HG02870 (cell line): ENCODE measurements around the gene NOL6.
A peak's percentile ranks its signal among the peaks of the same experiment; 100 is the strongest.
"Not testable (repeated sequence)": the region's sequence is repeated elsewhere in the genome, so short reads cannot be mapped to it uniquely, and the experiment has no call there.

Experiments used
- ATAC-seq: cut with Tn5 transposase; IDR thresholded peaks from one replicate; pipeline ENCODE4 v1.9.1; 2021; ENCODE audit warnings: mild to moderate bottlenecking, moderate library complexity; ENCODE audit not compliant: unreplicated experiment

The NOL6 gene

GRCh38 chr9:33436445-33436844 lies 37.3 kb downstream of the NOL6 start:
- ATAC-seq, result no peak

- ATAC-seq, result no peak
Measured at GRCh38 chr9:33435821-33436277, 37.9 kb downstream of the NOL6 start.

GRCh38 chr9:33434317-33435105 lies 39.2 kb downstream of the NOL6 start:
- no peak for ATAC-seq

GRCh38 chr9:33433871-33434270 lies 39.9 kb downstream of the NOL6 start:
- no peak for ATAC-seq

GRCh38 chr9:33431420-33431819 lies 42.3 kb downstream of the NOL6 start:
- no peak for ATAC-seq

GRCh38 chr9:33430942-33431341 lies 42.8 kb downstream of the NOL6 start:
- no peak for ATAC-seq

GRCh38 chr9:33429256-33429985 lies 44.3 kb downstream of the NOL6 start:
- no peak for ATAC-seq

GRCh38 chr9:33426843-33427293 lies 46.9 kb downstream of the NOL6 start:
- no peak for ATAC-seq

GRCh38 chr9:33425128-33425533 lies 48.6 kb downstream of the NOL6 start:
- ATAC-seq, result no peak

GRCh38 chr9:33424492-33424891 lies 49.2 kb downstream of the NOL6 start:
- not testable (repeated sequence) for ATAC-seq

- ATAC-seq, result not testable (repeated sequence)
Measured at GRCh38 chr9:33424043-33424442, 49.7 kb downstream of the NOL6 start.

GRCh38 chr9:33419708-33420303 lies 53.9 kb downstream of the NOL6 start:
- ATAC-seq, result no peak

GRCh38 chr9:33418090-33418489 lies 55.6 kb downstream of the NOL6 start:
- ATAC-seq, result no peak

GRCh38 chr9:33416996-33417395 lies 56.7 kb downstream of the NOL6 start:
- ATAC-seq, result no peak

GRCh38 chr9:33415501-33416038 lies 58.2 kb downstream of the NOL6 start:
- peak; percentile 69 for ATAC-seq

- no peak for ATAC-seq
Measured at GRCh38 chr9:33414889-33415500, 58.7 kb downstream of the NOL6 start.

GRCh38 chr9:33414268-33414667 lies 59.5 kb downstream of the NOL6 start:
- ATAC-seq, result no peak
